Stimulated activated CD4-positive, alpha-beta T cell treated with anti-CD3 and anti-CD28 coated beads, Interleukin-2, amount 100 ng/mL, for 4 hours (primary cell): ENCODE measurements around the gene PLAAT1.

Experiments used
- DNase-seq: peaks from one replicate; pipeline ENCODE4 v3.0.0-alpha.2; 2020; ENCODE audit warnings: low read depth

The PLAAT1 gene

DNA sequence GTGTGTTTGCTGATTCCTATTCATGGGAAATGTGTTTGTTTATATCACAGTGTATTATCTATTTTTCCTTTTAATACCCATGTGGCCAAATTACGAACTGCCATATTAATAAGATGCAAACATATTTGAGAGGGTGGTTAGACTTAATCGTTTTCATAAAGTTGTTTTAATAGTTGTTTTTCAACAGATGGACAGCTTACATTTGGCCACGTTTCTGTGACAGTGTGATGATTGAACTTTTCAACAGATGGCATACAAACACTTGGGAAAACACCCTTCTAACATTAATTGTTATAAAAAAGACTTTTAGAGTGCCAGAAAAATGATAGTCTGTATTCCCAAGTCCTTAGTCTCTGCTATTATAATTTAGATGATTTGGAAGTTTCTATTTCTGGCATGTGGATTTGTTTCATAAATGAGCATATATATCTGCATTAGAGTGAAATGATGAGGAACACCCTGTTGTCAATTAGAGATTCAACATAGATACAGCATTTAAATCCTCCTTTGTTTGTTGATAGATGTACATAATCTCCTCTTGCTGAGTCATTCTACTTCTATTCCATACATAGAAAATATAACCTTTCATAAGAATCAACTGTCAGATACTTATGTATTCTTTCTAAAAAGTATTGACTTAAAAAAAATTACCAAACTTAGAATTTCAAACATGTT, 13.1 kb downstream of the PLAAT1 start:
- DNase-seq = no peak

- no peak for DNase-seq
Observed at GRCh38 chr3:193261970-193262369, 20.9 kb downstream of the PLAAT1 start.

DNA sequence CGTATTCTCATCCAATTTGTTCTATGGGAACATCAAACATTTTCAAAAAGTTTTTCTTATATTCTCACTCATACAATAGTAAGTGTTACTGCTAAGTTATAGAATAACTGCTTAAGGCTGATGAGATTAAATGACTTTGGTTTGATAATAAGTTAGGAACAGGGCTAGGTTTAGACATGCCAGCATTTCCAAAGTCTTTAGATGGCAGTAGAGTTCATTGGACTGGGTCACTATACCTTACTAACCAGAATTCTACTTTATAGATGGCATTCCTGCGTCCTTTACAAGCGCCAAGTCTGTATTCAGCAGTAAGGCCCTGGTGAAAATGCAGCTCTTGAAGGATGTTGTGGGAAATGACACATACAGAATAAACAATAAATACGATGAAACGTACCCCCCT, 21.7 kb downstream of the PLAAT1 start:
- DNase-seq = no peak

GRCh38 chr3:193269343-193270028, 28.5 kb downstream of the PLAAT1 start:
- no peak for DNase-seq

DNA sequence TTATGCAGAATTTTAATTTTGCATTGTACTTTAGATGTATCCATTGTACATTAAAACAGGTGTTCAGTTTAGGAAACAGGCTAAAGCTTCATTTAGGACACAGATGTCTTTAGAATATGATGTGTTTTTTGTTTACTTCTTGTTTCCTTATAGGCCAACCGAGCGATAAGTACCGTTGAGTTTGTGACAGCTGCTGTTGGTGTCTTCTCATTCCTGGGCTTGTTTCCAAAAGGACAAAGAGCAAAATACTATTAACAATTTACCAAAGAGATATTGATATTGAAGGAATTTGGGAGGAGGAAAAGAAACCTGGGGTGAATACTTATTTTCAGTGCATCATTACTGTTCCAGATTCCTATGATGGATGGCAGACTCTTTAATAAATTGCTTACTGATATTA, 29.4 kb downstream of the PLAAT1 start:
- DNase-seq = no peak

GRCh38 chr3:193271101-193271840, 30.2 kb downstream of the PLAAT1 start:
- DNase-seq = no peak

GRCh38 chr3:193292386-193292785, 51.4 kb downstream of the PLAAT1 start:
- no peak for DNase-seq

- no peak for DNase-seq
Observed at GRCh38 chr3:193295985-193296384, 55.0 kb downstream of the PLAAT1 start.

DNA sequence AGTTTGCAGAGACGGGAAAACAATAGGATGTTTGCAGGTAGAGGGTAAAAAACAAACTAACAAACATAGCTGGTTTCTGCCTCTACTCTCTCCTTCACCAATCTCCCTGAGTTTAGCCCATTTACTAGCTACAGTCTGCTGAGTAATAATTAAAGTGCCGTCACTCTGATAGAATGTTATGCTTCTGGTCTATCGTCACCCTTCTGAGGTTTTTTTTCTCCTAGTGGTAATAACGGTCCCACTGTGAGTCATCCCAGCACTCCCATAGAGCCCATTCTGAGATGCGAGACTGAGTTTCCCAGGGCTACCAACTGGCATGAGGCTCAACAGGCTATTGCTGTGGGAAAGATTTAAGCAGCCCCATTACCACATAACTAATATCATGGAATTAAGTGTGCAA, 56.4 kb downstream of the PLAAT1 start:
- DNase-seq = no peak

DNA sequence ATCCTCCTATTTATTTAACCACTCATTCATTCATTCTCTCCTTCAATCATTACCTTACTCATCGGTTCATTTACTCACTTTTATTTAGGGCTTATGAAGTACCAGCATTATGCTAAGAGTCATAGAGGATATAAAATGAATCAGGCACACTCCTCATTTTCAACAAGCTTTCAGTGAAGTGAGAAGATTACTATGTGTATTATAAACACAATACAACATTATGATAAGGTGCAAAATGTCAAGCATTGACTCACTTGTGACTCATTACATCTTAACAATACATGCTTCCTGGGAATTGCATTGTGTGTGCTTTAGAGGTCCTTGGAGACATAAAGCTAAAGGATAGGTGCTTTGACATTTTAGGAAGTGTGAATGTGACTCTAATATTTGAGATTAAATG, 60.4 kb downstream of the PLAAT1 start:
- DNase-seq = no peak

- DNase-seq = no peak
Observed at GRCh38 chr3:193305356-193305755, 64.3 kb downstream of the PLAAT1 start.

DNA sequence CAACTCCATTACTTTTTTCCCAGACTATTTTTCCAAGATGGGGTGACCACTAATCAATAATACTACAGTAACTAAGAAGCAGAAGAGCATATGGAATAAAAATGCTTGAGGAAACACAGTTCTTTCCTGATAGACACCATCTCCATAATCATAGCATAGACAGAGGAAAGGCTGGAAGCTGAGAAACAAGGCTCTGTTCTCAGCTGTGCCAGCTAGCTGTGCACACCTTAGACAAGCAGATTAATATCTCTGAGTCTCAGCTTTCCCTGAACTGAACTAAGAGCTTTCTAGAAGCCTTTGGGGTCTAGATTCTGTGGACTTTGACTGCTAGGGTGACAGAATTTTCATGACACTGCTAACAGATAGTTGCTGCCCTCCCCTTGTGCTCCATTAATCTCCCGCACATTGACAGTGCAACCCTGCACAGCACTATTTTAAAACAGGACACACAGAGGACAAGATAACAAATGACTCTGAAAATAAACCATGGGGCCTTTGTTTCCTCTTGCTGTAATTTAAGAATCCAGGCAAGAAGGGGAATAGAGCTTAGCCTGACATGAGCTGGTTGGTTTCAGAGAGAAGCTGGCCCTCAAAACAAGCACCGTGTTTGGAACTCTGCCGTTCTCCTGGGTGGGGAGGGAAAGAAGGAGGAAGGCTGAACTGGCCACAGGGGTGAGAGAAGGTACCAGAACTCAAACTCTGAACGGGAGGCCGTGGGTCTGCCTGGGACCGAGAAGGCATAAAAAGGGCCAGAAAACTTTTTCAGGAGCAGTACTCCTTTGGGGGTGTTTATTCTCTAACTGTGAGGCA, 70.1 kb downstream of the PLAAT1 start:
- no peak for DNase-seq

GRCh38 chr3:193313061-193313958, 72.3 kb downstream of the PLAAT1 start:
- no peak for DNase-seq

DNA sequence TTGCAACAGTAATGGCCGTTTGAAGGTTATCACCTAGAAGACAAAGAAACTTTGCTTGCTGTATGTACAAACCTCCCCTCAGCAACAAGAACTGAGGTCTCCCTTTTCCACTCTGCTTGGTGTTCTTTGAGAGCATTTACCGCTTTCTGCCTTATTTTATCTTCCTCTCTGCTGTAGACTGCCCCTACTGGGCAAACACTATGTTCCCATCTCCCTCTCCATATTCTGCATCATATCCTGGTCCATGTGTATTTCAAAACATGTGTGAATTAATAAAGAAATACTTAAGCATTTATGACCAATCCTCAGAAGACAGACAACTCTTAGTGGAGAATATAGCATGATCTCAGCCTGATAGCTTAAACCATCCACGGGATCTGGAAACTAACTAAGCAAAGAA, 73.1 kb downstream of the PLAAT1 start:
- DNase-seq = no peak

DNA sequence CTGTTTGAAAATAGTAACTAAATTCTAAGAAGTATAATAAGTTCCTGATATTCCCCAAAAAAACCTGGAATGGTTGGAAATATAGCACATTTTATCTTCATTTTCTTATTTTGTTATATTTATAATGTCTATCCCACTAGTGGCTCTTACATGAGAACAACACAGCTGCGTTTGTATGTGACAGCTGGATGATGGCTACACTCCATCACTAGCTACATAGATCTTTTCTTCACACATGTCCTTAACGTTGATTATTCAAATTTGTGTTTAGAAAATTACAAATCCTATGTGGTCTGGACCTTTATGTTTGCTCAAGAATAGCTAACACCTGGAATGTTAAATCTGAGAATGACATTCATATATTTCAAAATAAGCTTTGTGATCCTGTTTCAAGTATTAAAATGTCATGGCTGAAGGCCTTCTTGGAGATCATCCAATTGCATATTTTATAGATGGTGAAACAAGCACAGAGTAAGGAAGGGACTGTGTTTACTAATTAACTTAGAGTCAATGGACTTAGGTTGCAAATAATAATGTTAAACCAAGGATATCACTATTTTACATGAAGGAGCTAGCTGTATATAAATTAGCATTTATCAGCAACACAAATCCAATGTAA, 76.8 kb downstream of the PLAAT1 start:
- DNase-seq = no peak
